Trophoblast cell (in vitro differentiated cells and primary cell): ENCODE results near the gene MYPOP.

Source experiments
- DNase-seq, 2 donors: peaks; one replicate each; pipeline ENCODE4 v3.0.0-alpha.2; 2016
- H2AFZ ChIP-seq: 2 replicates; pipeline ENCODE4 v1.6.1; 2013; ENCODE audit warnings: low read length, moderate library complexity, mild to moderate bottlenecking; ENCODE audit not compliant: insufficient read depth, poor library complexity
- H2AK5ac ChIP-seq: 2 replicates; pipeline ENCODE4 v1.6.1; 2013; ENCODE audit warnings: mild to moderate bottlenecking, low read length
- H2BK120ac ChIP-seq: 2 replicates; pipeline ENCODE4 v1.6.1; 2013; ENCODE audit warnings: low read length, mild to moderate bottlenecking, moderate library complexity; ENCODE audit not compliant: insufficient read depth, poor library complexity
- H2BK12ac ChIP-seq: 2 replicates; pipeline ENCODE4 v1.6.1; 2013; ENCODE audit warnings: mild to moderate bottlenecking, low read length, moderate library complexity
- H2BK5ac ChIP-seq: 2 replicates; pipeline ENCODE4 v1.6.1; 2013; ENCODE audit warnings: low read length, low read depth, moderate library complexity, mild to moderate bottlenecking; ENCODE audit not compliant: poor library complexity
- H3K14ac ChIP-seq: 2 replicates; pipeline ENCODE4 v1.6.1; 2013; ENCODE audit warnings: mild to moderate bottlenecking, low read length
- H3K18ac ChIP-seq: 2 replicates; pipeline ENCODE4 v1.6.1; 2013; ENCODE audit warnings: mild to moderate bottlenecking, low read length
- H3K23ac ChIP-seq: 2 replicates; pipeline ENCODE4 v1.6.1; 2013; ENCODE audit warnings: low read length
- H3K27ac ChIP-seq: 2 replicates; pipeline ENCODE4 v1.5.1; 2013; ENCODE audit warnings: low read depth, mild to moderate bottlenecking, inconsistent platforms, low read length, moderate library complexity
- H3K27me3 ChIP-seq: 2 replicates; pipeline ENCODE4 v1.6.1; 2013; ENCODE audit warnings: inconsistent platforms, mild to moderate bottlenecking, low read length, moderate library complexity; ENCODE audit not compliant: insufficient read depth
- H3K36me3 ChIP-seq, 2 experiments: 1 replicate in 1 of 2; 2 replicates in 1 of 2; pipeline ENCODE4 v1.6.1; 2013; ENCODE audit warnings: low read length in 2 of 2, mild to moderate bottlenecking in 2 of 2, moderate library complexity in 1 of 2; ENCODE audit not compliant: insufficient read depth in 2 of 2, control insufficient read depth in 1 of 2
- H3K4ac ChIP-seq: 2 replicates; pipeline ENCODE4 v1.6.1; 2013; ENCODE audit warnings: low read depth, mild to moderate bottlenecking, low read length, moderate library complexity
- H3K4me1 ChIP-seq, 2 experiments: 1 replicate in 1 of 2; 2 replicates in 1 of 2; pipeline ENCODE4 v1.6.1; 2013; ENCODE audit warnings: low read length in 2 of 2, mild to moderate bottlenecking in 2 of 2, moderate library complexity in 1 of 2; ENCODE audit not compliant: insufficient read depth in 2 of 2, control insufficient read depth in 1 of 2
- H3K4me2 ChIP-seq: 2 replicates; pipeline ENCODE4 v1.6.1; 2013; ENCODE audit warnings: inconsistent platforms, mild to moderate bottlenecking, low read length, moderate library complexity
- H3K4me3 ChIP-seq: 2 replicates; pipeline ENCODE4 v1.5.1; 2013; ENCODE audit warnings: mild to moderate bottlenecking, low read depth, low read length, inconsistent platforms
- H3K79me1 ChIP-seq: one replicate; pipeline ENCODE4 v1.6.1; 2013; ENCODE audit warnings: low read length
- H3K79me2 ChIP-seq: 2 replicates; pipeline ENCODE4 v1.6.1; 2013; ENCODE audit warnings: low read length, mild to moderate bottlenecking; ENCODE audit not compliant: control insufficient read depth, insufficient read depth, poor library complexity
- H3K9ac ChIP-seq: 2 replicates; pipeline ENCODE4 v1.6.1; 2013; ENCODE audit warnings: mild to moderate bottlenecking, low read length
- H3K9me3 ChIP-seq: 2 replicates; pipeline ENCODE4 v1.6.1; 2013; ENCODE audit warnings: low read depth, mild to moderate bottlenecking, control low read depth, inconsistent platforms, low read length; ENCODE audit not compliant: insufficient read depth
- H4K12ac ChIP-seq: 2 replicates; pipeline ENCODE4 v1.6.1; 2013; ENCODE audit warnings: low read depth, mild to moderate bottlenecking, low read length, moderate library complexity
- H4K8ac ChIP-seq: 2 replicates; pipeline ENCODE4 v1.6.1; 2013; ENCODE audit warnings: low read depth, mild to moderate bottlenecking, low read length, moderate library complexity
- H4K91ac ChIP-seq: one replicate; pipeline ENCODE4 v1.6.1; 2013; ENCODE audit warnings: low read depth, mild to moderate bottlenecking, low read length, moderate library complexity
- WGBS: extraction: QIAGEN DNeasy Blood & Tissue Kit; methylation state at CpG from one replicate; pipeline ENCODE4 v1.1.7; 2013; ENCODE audit warnings: missing lambda C conversion rate; ENCODE audit not compliant: insufficient read length, insufficient coverage; ENCODE audit errors: extremely low coverage; 5-methylcytosine and 5-hydroxymethylcytosine counted together

MYPOP gene

GRCh38 chr19:45938733-45939319 is 36.4 kb upstream of the MYPOP start:
- H3K18ac ChIP-seq, result no peak overlapping the region
- no peaks in the 10 kb centered on the region for H3K79me1 ChIP-seq
- no peak overlapping the region for H3K9ac ChIP-seq

GRCh38 chr19:45935267-45935666 is 32.9 kb upstream of the MYPOP start:
- no peak overlapping the region for H3K27ac ChIP-seq
- H3K79me2 ChIP-seq, result no peaks in the 10 kb centered on the region
- no peak overlapping the region for H3K14ac ChIP-seq
- no CpG with 5 or more reads among the region's 19 CpGs for WGBS
- no peak overlapping the region for H3K18ac ChIP-seq
- H3K27me3 ChIP-seq, result no peaks in the 10 kb centered on the region
- no peaks in the 10 kb centered on the region for H3K79me1 ChIP-seq
- H3K4me2 ChIP-seq, result no peak overlapping the region
- H4K8ac ChIP-seq, result no peak overlapping the region
- H3K23ac ChIP-seq, result no peak overlapping the region
- no peaks in the 10 kb centered on the region for H3K4me1 ChIP-seq
- no peaks in the 10 kb centered on the region for H3K36me3 ChIP-seq
- H4K12ac ChIP-seq, result no peak overlapping the region
- no peak overlapping the region for H2BK120ac ChIP-seq
- H2AFZ ChIP-seq, result no peak overlapping the region
- H2BK5ac ChIP-seq, result no peak overlapping the region
- no peak for DNase-seq
- H2AK5ac ChIP-seq, result no peak overlapping the region
- no peak overlapping the region for H3K9ac ChIP-seq
- no peak overlapping the region for H4K91ac ChIP-seq
- H3K9me3 ChIP-seq, result peaks cover 2% of the 10 kb centered on the region
- no peak overlapping the region for H2BK12ac ChIP-seq
- H3K4me3 ChIP-seq, result no peak overlapping the region
- no peak overlapping the region for H3K4ac ChIP-seq

More at GRCh38 chr19:45938733-45939319, 36.4 kb upstream of the MYPOP start:
- H3K23ac ChIP-seq, result no peak overlapping the region
- H3K4me2 ChIP-seq, result no peak overlapping the region
- WGBS, result no CpG with 5 or more reads among the region's 3 CpGs
- H4K12ac ChIP-seq, result no peak overlapping the region
- DNase-seq, result no peak
- H3K36me3 ChIP-seq, result no peaks in the 10 kb centered on the region
- H3K79me2 ChIP-seq, result no peaks in the 10 kb centered on the region
- no peak overlapping the region for H4K91ac ChIP-seq
- H3K27ac ChIP-seq, result no peak overlapping the region
- H2AK5ac ChIP-seq, result no peak overlapping the region
- no peak overlapping the region for H2BK120ac ChIP-seq
- no peak overlapping the region for H4K8ac ChIP-seq
- no peak overlapping the region for H3K14ac ChIP-seq
- no peaks in the 10 kb centered on the region for H3K4me1 ChIP-seq
- no peak overlapping the region for H2BK5ac ChIP-seq
- no peak overlapping the region for H2BK12ac ChIP-seq
- H3K4ac ChIP-seq, result no peak overlapping the region
- peaks cover 2% of the 10 kb centered on the region for H3K9me3 ChIP-seq
- no peak overlapping the region for H3K4me3 ChIP-seq
- no peaks in the 10 kb centered on the region for H3K27me3 ChIP-seq
- H2AFZ ChIP-seq, result no peak overlapping the region

GRCh38 chr19:45934551-45935230 is 32.3 kb upstream of the MYPOP start:
- Histone ChIP-seq H3K36me3 (no peaks in the 10 kb centered on the region), H3K27ac (no peak overlapping the region), H3K4ac (no peak overlapping the region), H4K91ac (no peak overlapping the region), H2AK5ac (no peak overlapping the region), H3K4me3 (no peak overlapping the region), H3K14ac (no peak overlapping the region), H2AFZ (no peak overlapping the region), H3K4me1 (no peaks in the 10 kb centered on the region), H3K9me3 (peaks cover 2% of the 10 kb centered on the region), H3K79me2 (no peaks in the 10 kb centered on the region), H3K9ac (no peak overlapping the region), H3K79me1 (no peaks in the 10 kb centered on the region), H2BK120ac (no peak overlapping the region), H2BK5ac (no peak overlapping the region), H3K4me2 (no peak overlapping the region), H3K18ac (no peak overlapping the region), H4K8ac (no peak overlapping the region), H3K27me3 (no peaks in the 10 kb centered on the region), H4K12ac (no peak overlapping the region), H3K23ac (no peak overlapping the region), H2BK12ac (no peak overlapping the region)
- no peak for DNase-seq
- no CpG with 5 or more reads among the region's 19 CpGs for WGBS

GRCh38 chr19:45933759-45934158 is 31.3 kb upstream of the MYPOP start:
- Histone ChIP-seq H4K12ac (no peak overlapping the region), H3K36me3 (no peaks in the 10 kb centered on the region), H3K79me1 (no peaks in the 10 kb centered on the region), H3K4me3 (no peak overlapping the region), H4K8ac (no peak overlapping the region), H3K9ac (no peak overlapping the region), H3K18ac (no peak overlapping the region), H3K23ac (no peak overlapping the region), H2BK120ac (no peak overlapping the region), H2AFZ (no peak overlapping the region), H3K27ac (no peak overlapping the region), H3K4me2 (no peak overlapping the region), H2AK5ac (no peak overlapping the region), H3K4ac (no peak overlapping the region), H3K79me2 (no peaks in the 10 kb centered on the region), H3K4me1 (no peaks in the 10 kb centered on the region), H2BK12ac (no peak overlapping the region), H3K27me3 (no peaks in the 10 kb centered on the region), H4K91ac (no peak overlapping the region), H3K9me3 (peaks cover 2% of the 10 kb centered on the region), H2BK5ac (no peak overlapping the region), H3K14ac (no peak overlapping the region)
- DNase-seq, result no peak
- WGBS, result no CpG with 5 or more reads among the region's 9 CpGs
